ENCODE results near the gene GGTLC2.

DNA sequence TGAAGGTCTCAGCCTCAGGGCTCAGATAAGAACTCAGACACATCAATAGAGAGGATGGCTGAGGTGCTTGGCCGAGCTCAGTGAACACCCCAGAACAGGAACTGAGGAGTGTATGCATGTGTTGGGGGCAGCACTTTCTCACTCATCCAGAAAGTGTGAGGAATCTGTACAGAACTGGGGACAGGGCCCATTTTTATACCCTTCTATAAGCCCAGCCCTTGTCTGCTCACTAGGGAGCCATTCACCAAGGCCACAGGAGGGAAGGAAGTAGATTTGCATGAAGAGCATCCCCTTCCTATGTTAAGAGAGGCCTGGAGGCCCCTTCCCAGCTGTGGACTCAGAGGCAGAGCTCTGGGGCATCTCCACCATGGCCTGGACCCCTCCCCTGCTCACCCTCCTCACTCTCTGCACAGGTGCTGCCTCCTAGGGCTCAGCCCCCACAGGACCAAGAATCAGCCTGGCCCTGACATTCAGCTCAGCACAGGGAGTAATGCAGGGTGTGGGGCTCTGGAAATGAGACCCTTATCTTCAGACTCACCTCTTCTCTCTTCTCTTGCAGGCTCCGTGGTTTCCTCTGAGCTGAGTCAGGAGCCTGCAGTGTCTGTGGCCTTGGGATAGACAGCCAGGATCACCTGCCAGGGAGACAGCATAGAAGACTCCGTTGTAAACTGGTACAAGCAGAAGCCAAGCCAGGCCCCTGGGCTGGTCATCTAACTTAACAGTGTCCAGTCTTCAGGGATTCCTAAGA is 39.9 kb upstream of the GGTLC2 start:
- TF ChIP-seq, protein P1, sequence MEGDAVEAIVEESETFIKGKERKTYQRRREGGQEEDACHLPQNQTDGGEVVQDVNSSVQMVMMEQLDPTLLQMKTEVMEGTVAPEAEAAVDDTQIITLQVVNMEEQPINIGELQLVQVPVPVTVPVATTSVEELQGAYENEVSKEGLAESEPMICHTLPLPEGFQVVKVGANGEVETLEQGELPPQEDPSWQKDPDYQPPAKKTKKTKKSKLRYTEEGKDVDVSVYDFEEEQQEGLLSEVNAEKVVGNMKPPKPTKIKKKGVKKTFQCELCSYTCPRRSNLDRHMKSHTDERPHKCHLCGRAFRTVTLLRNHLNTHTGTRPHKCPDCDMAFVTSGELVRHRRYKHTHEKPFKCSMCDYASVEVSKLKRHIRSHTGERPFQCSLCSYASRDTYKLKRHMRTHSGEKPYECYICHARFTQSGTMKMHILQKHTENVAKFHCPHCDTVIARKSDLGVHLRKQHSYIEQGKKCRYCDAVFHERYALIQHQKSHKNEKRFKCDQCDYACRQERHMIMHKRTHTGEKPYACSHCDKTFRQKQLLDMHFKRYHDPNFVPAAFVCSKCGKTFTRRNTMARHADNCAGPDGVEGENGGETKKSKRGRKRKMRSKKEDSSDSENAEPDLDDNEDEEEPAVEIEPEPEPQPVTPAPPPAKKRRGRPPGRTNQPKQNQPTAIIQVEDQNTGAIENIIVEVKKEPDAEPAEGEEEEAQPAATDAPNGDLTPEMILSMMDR (IDR thresholded peaks at IDR 0.05), result no peak
- no peak for TF ChIP-seq POLR2A (IDR thresholded peaks at IDR 0.05)
- no peak for TF ChIP-seq EP300 (IDR thresholded peaks at IDR 0.05)

All from ovary (tissue), 3 donors.